ENCODE measurements around the gene CDH4. TPM values are rescaled to one million over a fixed set of nuclear protein-coding genes. Genes with fewer than 3 reads are reported as not detected.

Gene CDH4
- total and polyA plus RNA-seq, 2 of the 4 experiments (the other 2 are of a cell fraction) = 1.6 to 3.5 TPM

DNA sequence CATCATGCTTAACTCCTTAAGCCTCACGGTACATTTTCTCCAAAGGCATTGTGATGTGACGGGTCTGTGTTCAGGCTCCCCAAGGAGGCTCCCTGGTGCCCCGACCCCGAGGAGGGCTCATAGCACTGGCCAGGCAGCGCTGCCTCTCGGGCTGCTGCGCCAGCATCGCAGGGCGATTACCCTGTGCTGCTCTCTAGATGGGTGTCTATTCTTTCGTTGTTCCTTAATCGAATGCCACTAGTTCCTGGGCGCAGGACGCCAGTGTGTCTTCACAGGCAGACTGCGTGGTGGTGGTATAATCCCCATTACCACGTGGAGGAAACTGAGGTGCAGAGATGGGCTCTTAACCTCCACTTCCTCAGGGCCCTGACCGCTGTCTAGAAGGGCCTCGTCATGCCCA, 267.4 kb downstream of the CDH4 start:
- intact Hi-C loops (cut with micrococcal nuclease) (no loop called here), dilution Hi-C loops (cut with HindIII; ENCODE audit: low sequenced_read_pairs, unreplicated experiment) (no loop called here), in situ Hi-C loops (cut with MboI; ENCODE audit: low sequenced_read_pairs) (no loop called here)
- H3K18ac ChIP-seq (ENCODE audit: low read depth, low read length) = no peak overlapping the region
- H4K20me1 ChIP-seq (ENCODE audit: insufficient read depth, low read length) = no peaks in the 10 kb centered on the region
- H2AK9ac ChIP-seq (replicated peaks; ENCODE audit: low read depth, low read length, poor library complexity) = no peak overlapping the region
- H3K79me1 ChIP-seq (ENCODE audit: low read depth in 1 of 2, low read length in 2 of 2) = no peaks in the 10 kb centered on the region; a peak in 1 of 4 replicates
- POLR2A ChIA-PET (ENCODE audit: unreplicated experiment) = no interaction called here
- H2AFZ ChIP-seq (replicated peaks; ENCODE audit: low read length, poor library complexity) = no peak overlapping the region
- no peak overlapping the region for H2BK20ac ChIP-seq (ENCODE audit: low read depth, low read length)
- no peak overlapping the region for H3K4me3 ChIP-seq (ENCODE audit: insufficient read depth, low read depth, low read length)
- no peak overlapping the region for H4K91ac ChIP-seq (ENCODE audit: insufficient read depth, low read depth, low read length)
- no peak overlapping the region for H3K27ac ChIP-seq (ENCODE audit: insufficient read depth, low read length)
- no peak overlapping the region for H4K5ac ChIP-seq (ENCODE audit: low read depth, low read length)
- no peak overlapping the region for H4K8ac ChIP-seq (ENCODE audit: low read depth in 2 of 2, low read length in 2 of 2)
- no peak overlapping the region for H2BK5ac ChIP-seq (ENCODE audit: low read depth, low read length, poor library complexity, severe bottlenecking)
- peaks cover 4% of the 10 kb centered on the region; the same call in 1 of the 2 replicates for H3K4me1 ChIP-seq (ENCODE audit: control insufficient read depth, insufficient read depth, low read length)
- TF ChIP-seq FOS (IDR thresholded peaks at IDR 0.05; ENCODE audit: low read depth, low read length) (no peak), MXI1 (IDR thresholded peaks at IDR 0.05; ENCODE audit: borderline replicate concordance, low read depth, low read length) (no peak), CEBPB (IDR thresholded peaks at IDR 0.05; ENCODE audit: low read depth, low read length) (no peak), POLR2A (IDR thresholded peaks at IDR 0.05; ENCODE audit: low read depth, low read length) (no peak), NFE2L2 (IDR thresholded peaks at IDR 0.05; ENCODE audit: low read depth, low read length) (no peak), RAD21 (IDR thresholded peaks at IDR 0.05; ENCODE audit: low read length) (no peak)
- TF ChIP-seq, protein P1, sequence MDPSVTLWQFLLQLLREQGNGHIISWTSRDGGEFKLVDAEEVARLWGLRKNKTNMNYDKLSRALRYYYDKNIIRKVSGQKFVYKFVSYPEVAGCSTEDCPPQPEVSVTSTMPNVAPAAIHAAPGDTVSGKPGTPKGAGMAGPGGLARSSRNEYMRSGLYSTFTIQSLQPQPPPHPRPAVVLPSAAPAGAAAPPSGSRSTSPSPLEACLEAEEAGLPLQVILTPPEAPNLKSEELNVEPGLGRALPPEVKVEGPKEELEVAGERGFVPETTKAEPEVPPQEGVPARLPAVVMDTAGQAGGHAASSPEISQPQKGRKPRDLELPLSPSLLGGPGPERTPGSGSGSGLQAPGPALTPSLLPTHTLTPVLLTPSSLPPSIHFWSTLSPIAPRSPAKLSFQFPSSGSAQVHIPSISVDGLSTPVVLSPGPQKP (IDR thresholded peaks at IDR 0.05; ENCODE audit: borderline replicate concordance, low read depth, low read length) = no peak
- 89% methylated on average over 8 of the region's 17 CpGs; no CpG with 5 or more reads in 1 of the 2 experiments for WGBS, 2 experiments (ENCODE audit: extremely low coverage in 2 of 2, insufficient read length in 1 of 2)
- no peak overlapping the region for H3K4me2 ChIP-seq (ENCODE audit: low read depth, low read length)
- H2BK15ac ChIP-seq (ENCODE audit: low read depth, low read length) = no peak overlapping the region
- CTCF ChIA-PET = interaction anchor here (0.5 kb wide), 1 partner anchor 288 kb away, joined by 3 read pairs; no protein-coding TSS in a partner anchor
- no peaks in the 10 kb centered on the region for H3K9me3 ChIP-seq (ENCODE audit: control insufficient read depth, insufficient read depth, low read length)
- H3K4ac ChIP-seq (ENCODE audit: low read depth, low read length) = no peak overlapping the region
- H3K56ac ChIP-seq (ENCODE audit: extremely low read depth, insufficient read depth, low read length) = no peak overlapping the region
- no peaks in the 10 kb centered on the region for H3K27me3 ChIP-seq (ENCODE audit: control insufficient read depth, insufficient read depth, low read length)
- H3K36me3 ChIP-seq (ENCODE audit: control insufficient read depth, insufficient read depth, low read length) = no peaks in the 10 kb centered on the region
- no peak overlapping the region for H2BK120ac ChIP-seq (ENCODE audit: low read depth, low read length)
- H3K9ac ChIP-seq (ENCODE audit: low read depth, low read length) = no peak overlapping the region
- no peak overlapping the region for H2AK5ac ChIP-seq (ENCODE audit: low read depth, low read length)
- ATAC-seq (ENCODE audit: low read depth) (no peak), DNase-seq (no peak)
- no peaks in the 10 kb centered on the region; the same call in 1 of the 2 replicates for H3K9me1 ChIP-seq (ENCODE audit: insufficient read depth, low read length)
- no TSS peak for BruUV-seq (replicated peaks)
- H3K23ac ChIP-seq (ENCODE audit: low read depth, low read length) = no peak overlapping the region
- no peak overlapping the region for H3K14ac ChIP-seq (replicated peaks; ENCODE audit: low read depth, low read length)

Measured in IMR-90 (cell line).